Neuron (in vitro differentiated cells): Measurements from ENCODE around the gene SKIDA1.

Experiments
- H2AFZ ChIP-seq: one replicate; pipeline ENCODE4 v1.6.1; 2013; ENCODE audit warnings: low read depth, mild to moderate bottlenecking, inconsistent platforms, low read length, moderate library complexity
- H3K27me3 ChIP-seq: one replicate; pipeline ENCODE4 v1.6.1; 2013; ENCODE audit warnings: low read length; ENCODE audit not compliant: insufficient read depth
- H3K36me3 ChIP-seq: one replicate; pipeline ENCODE4 v1.6.1; 2013; ENCODE audit warnings: low read length; ENCODE audit not compliant: insufficient read depth
- H3K4me1 ChIP-seq: one replicate; pipeline ENCODE4 v1.6.1; 2013; ENCODE audit warnings: low read length; ENCODE audit not compliant: insufficient read depth
- H3K4me3 ChIP-seq: 2 replicates; pipeline ENCODE4 v1.5.1; 2013; ENCODE audit warnings: mild to moderate bottlenecking, low read length, moderate library complexity
- H3K9me3 ChIP-seq: one replicate; pipeline ENCODE4 v1.6.1; 2013; ENCODE audit warnings: low read length

Gene SKIDA1

GRCh38 chr10:21534604-21535493 lies 9.4 kb upstream of the SKIDA1 start:
- Histone ChIP-seq H3K36me3 (peaks cover 19% of the 10 kb centered on the region), H3K4me3 (peak overlapping the region; percentile 88), H2AFZ (no peak overlapping the region), H3K9me3 (no peaks in the 10 kb centered on the region), H3K27me3 (no peaks in the 10 kb centered on the region), H3K4me1 (peaks cover 44% of the 10 kb centered on the region)

DNA sequence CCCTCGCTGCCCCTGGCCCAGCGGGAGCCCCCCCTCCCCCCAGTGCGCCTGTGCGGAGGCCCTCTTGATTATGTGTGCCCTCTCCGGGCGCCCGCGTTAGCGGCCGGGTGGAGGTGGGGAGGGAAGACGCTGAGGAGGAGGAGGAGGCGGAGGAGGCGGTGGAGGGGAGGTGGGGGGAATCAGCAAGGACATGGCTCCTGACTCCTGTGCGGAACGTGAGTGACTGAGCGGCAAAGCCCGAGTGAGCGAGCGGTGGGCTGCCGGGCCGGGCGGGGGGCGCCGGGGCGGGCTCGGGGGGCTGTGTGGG lies 8.8 kb upstream of the SKIDA1 start:
- Histone ChIP-seq H3K27me3 (no peaks in the 10 kb centered on the region), H3K4me3 (peak overlapping the region; percentile 88), H3K36me3 (peaks cover 17% of the 10 kb centered on the region), H3K9me3 (no peaks in the 10 kb centered on the region), H2AFZ (no peak overlapping the region), H3K4me1 (peaks cover 50% of the 10 kb centered on the region)

DNA sequence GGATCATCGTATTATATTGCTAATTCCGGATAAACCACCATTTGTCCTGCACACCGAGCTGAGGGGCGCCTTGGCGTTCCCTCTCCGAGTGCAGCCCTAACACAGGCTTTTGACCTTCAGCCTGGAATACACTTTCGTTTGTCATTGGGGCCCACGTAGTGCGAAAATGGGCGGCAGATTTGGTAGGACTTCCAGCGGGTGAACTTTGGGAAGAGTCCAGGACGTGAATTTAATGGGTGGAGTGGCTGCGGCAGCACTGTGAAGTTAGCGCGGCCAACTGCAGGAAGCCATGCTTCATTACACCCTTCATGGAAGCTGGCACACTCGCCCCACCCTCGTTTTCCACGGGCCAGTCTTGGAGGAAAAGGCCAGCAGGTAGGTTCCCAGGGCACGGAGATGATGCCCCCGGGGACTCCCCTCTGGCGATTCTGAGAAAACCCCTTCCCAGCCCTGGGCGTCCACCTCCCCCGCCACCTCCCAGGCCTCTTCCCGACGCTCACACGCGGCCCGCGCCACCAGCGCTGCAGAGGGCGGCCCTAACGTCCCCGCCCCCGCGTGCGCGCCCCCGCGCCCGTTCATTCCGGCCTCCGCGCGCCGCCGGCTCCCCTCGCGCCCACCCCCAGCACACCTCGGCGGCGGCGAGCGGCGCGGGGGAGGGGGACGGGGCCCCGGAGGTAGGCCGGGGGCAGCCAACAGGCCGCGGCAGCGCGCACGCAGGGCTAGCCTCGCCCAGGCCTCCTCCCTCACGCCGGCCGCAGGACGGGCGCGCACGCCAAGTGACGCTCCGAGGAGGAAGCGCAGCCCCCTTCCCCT lies 8.2 kb upstream of the SKIDA1 start, which contains the start of gene MLLT10:
Gene MLLT10 (plus strand): TSS at position 766 of the 813 bp plus-strand sequence. CDS start 413 bp downstream, outside the sequence.
- Histone ChIP-seq H3K4me3 (peak within 1 kb of the TSS; percentile 88), H3K36me3 (peaks cover 12% of the 10 kb centered on the region), H2AFZ (no peak within 1 kb of the TSS), H3K9me3 (no peaks in the 10 kb centered on the region), H3K27me3 (no peaks in the 10 kb centered on the region), H3K4me1 (peaks cover 56% of the 10 kb centered on the region)

DNA sequence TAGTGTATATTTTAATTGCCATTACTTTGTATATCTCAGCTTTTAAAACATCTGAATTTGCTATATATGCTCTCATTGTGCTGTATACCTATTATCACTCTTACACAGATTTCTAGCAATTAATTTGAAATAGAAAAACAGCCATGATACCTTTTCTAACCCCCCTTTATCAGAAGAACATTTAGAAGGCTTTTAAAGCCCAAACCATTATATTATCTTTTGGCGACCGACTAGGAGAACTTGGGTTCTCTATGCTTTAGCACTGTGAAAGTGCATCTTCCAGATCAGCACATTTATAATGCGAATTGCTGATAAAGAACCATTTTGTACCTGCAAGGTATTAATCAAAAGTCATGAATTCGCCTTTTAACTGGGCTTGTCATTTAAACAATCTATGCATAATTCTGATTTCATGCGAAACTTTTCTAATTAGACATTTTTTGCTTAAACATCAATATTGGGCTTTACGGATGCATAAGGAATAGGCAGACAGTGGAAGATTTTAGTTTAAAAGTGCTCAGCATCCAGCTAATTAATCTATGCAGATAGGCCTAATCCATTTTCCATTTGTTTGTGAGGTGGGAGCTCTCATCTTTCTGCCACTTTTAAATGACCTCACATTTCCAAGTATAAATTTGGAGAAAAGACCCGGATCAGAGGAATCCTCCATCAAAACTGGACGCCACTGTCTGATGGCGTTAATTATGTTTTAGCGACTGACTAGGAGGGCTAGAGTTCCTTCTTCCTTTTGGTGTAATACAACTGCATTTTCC lies 7.4 kb upstream of the SKIDA1 start:
- Histone ChIP-seq H3K36me3 (peaks cover 4% of the 10 kb centered on the region), H3K4me1 (peaks cover 63% of the 10 kb centered on the region), H3K4me3 (peak overlapping the region; percentile 51), H3K9me3 (no peaks in the 10 kb centered on the region), H2AFZ (no peak overlapping the region), H3K27me3 (no peaks in the 10 kb centered on the region)

GRCh38 chr10:21531164-21531563 lies 5.7 kb upstream of the SKIDA1 start:
- Histone ChIP-seq H2AFZ (no peak overlapping the region), H3K36me3 (no peaks in the 10 kb centered on the region), H3K4me3 (no peak overlapping the region), H3K27me3 (no peaks in the 10 kb centered on the region), H3K9me3 (no peaks in the 10 kb centered on the region), H3K4me1 (peaks cover 60% of the 10 kb centered on the region)

DNA sequence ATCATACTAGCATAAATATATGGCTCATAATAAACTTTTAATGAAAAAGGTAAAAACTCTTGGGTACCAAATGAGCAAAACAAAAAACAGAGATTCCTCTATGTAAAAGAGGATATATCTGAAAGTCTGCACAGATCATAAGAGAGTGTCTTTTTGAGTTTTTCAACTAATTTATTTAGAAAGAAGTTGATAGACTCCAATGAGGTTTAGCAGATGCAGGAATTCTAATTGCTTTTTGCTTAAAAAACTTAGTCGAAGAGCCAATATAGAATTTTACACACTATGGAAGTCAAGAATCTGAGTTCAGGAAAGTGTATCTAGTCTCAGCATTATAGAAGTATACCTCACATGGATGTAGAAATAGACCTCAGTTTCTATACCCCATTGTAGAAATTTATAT lies 5.2 kb upstream of the SKIDA1 start:
- H3K4me1 ChIP-seq, result peaks cover 55% of the 10 kb centered on the region
- no peak overlapping the region for H2AFZ ChIP-seq
- no peaks in the 10 kb centered on the region for H3K36me3 ChIP-seq
- H3K9me3 ChIP-seq, result no peaks in the 10 kb centered on the region
- H3K4me3 ChIP-seq, result no peak overlapping the region
- H3K27me3 ChIP-seq, result no peaks in the 10 kb centered on the region

- no peak overlapping the region for H2AFZ ChIP-seq
- H3K9me3 ChIP-seq, result no peaks in the 10 kb centered on the region
- peaks cover 52% of the 10 kb centered on the region for H3K4me1 ChIP-seq
- H3K36me3 ChIP-seq, result no peaks in the 10 kb centered on the region
- H3K27me3 ChIP-seq, result no peaks in the 10 kb centered on the region
- no peak overlapping the region for H3K4me3 ChIP-seq
These were observed 4.7 kb upstream of the SKIDA1 start for GRCh38 chr10:21530168-21530567.

GRCh38 chr10:21529032-21529910 lies 3.8 kb upstream of the SKIDA1 start:
- peak overlapping the region; percentile 9 for H2AFZ ChIP-seq
- H3K4me3 ChIP-seq, result peak overlapping the region; percentile 96
- no peaks in the 10 kb centered on the region for H3K9me3 ChIP-seq
- H3K36me3 ChIP-seq, result no peaks in the 10 kb centered on the region
- H3K27me3 ChIP-seq, result no peaks in the 10 kb centered on the region
- peaks cover 52% of the 10 kb centered on the region for H3K4me1 ChIP-seq

DNA sequence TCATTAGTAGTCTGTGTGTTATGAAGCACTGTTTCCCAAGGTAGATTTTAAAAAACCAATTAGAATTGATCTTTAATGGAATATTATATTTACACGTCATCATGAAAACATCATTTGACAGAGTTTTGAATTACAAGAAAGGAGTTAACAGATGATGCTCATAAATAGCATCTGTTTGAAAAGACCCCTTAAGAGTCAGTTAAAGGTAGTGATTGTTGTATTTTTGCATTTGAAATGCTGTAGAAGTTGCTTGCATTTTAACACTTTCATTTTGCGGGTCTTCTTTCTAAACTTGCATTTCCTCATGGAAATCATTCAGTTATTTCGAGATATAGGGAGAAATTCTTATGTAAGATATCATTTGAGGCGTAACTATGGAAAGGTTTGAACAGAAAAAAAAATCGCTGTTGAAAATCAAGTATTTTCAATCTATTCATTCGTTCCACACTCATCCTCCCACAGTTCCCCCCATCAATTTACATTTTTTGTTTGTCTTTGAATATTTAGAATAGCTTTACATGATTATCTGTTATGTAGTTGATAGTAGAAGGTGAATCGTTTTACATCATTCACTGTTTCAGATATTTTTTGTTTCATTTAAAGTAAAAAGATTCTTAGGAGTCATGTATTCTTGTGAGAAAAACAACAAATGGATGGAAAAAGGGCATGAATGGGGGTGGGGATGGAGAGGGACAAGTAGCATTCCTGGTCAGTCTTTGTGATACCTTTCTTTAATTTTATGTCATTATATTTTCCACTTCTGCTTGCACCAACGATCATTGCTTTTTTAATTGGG lies 3.0 kb upstream of the SKIDA1 start:
- no peaks in the 10 kb centered on the region for H3K27me3 ChIP-seq
- H3K9me3 ChIP-seq, result no peaks in the 10 kb centered on the region
- H3K4me1 ChIP-seq, result peaks cover 57% of the 10 kb centered on the region
- H3K4me3 ChIP-seq, result peak overlapping the region; percentile 96
- H2AFZ ChIP-seq, result no peak overlapping the region
- no peaks in the 10 kb centered on the region for H3K36me3 ChIP-seq

- no peaks in the 10 kb centered on the region for H3K27me3 ChIP-seq
- H3K4me1 ChIP-seq, result peaks cover 57% of the 10 kb centered on the region
These were observed 2.2 kb upstream of the SKIDA1 start for GRCh38 chr10:21527598-21528235.

GRCh38 chr10:21526860-21527597 lies 1.5 kb upstream of the SKIDA1 start:
- Histone ChIP-seq H3K4me1 (peaks cover 57% of the 10 kb centered on the region), H3K4me3 (peak overlapping the region; percentile 96), H3K9me3 (no peaks in the 10 kb centered on the region), H3K36me3 (no peaks in the 10 kb centered on the region), H3K27me3 (no peaks in the 10 kb centered on the region), H2AFZ (no peak overlapping the region)

More at GRCh38 chr10:21527598-21528235, 2.2 kb upstream of the SKIDA1 start:
- Histone ChIP-seq H3K9me3 (no peaks in the 10 kb centered on the region), H3K4me3 (peak overlapping the region; percentile 96), H3K36me3 (no peaks in the 10 kb centered on the region), H2AFZ (no peak overlapping the region)
